GM18519 (cell line): Measurements from ENCODE around the gene RNF31.
"Not testable (repeated sequence)": the region's sequence is repeated elsewhere in the genome, so short reads cannot be mapped to it uniquely, and the experiment has no call there.

Experiments used
- ATAC-seq: cut with Tn5 transposase; IDR thresholded peaks from one replicate; pipeline ENCODE4 v1.9.1; 2021; ENCODE audit warnings: mild to moderate bottlenecking, moderate library complexity; ENCODE audit not compliant: unreplicated experiment, low FRiP score

RNF31 gene

GRCh38 chr14:24146978-24147760, at the start of gene RNF31:
RNF31 (plus strand) TSS chr14:24147498; CDS start chr14:24147699, 201 bp downstream.
- ATAC-seq: peak; percentile 65

GRCh38 chr14:24098229-24098926, 48.9 kb upstream of the RNF31 start:
- no peak for ATAC-seq

- no peak for ATAC-seq
Measured at GRCh38 chr14:24098927-24099813, 48.1 kb upstream of the RNF31 start.

- ATAC-seq: no peak
Measured at GRCh38 chr14:24100197-24100981, 46.9 kb upstream of the RNF31 start.

- no peak for ATAC-seq
Measured at GRCh38 chr14:24100982-24101494, 46.3 kb upstream of the RNF31 start.

GRCh38 chr14:24102357-24103048, 44.8 kb upstream of the RNF31 start:
- no peak for ATAC-seq

- no peak for ATAC-seq
Measured at GRCh38 chr14:24103451-24103850, 43.8 kb upstream of the RNF31 start.

GRCh38 chr14:24105609-24106239, 41.6 kb upstream of the RNF31 start:
- ATAC-seq: not testable (repeated sequence)

GRCh38 chr14:24106672-24107271, 40.5 kb upstream of the RNF31 start:
- no peak for ATAC-seq

GRCh38 chr14:24108336-24108874, 38.9 kb upstream of the RNF31 start:
- no peak for ATAC-seq

- no peak for ATAC-seq
Measured at GRCh38 chr14:24110060-24110459, 37.2 kb upstream of the RNF31 start.

GRCh38 chr14:24110523-24110922, 36.8 kb upstream of the RNF31 start:
- no peak for ATAC-seq

GRCh38 chr14:24113379-24113800, 33.9 kb upstream of the RNF31 start:
- no peak for ATAC-seq

GRCh38 chr14:24113801-24114531, 33.3 kb upstream of the RNF31 start:
- ATAC-seq: peak; percentile 9

- ATAC-seq: peak; percentile 74
Measured at GRCh38 chr14:24114532-24115421, 32.5 kb upstream of the RNF31 start, which contains the start of the genes DCAF11 and NRL. DCAF11 (plus strand) TSS chr14:24114777; CDS start chr14:24115595, 818 bp downstream. NRL (minus strand) TSS chr14:24114949; CDS start chr14:24082848, 32,101 bp downstream.

- no peak for ATAC-seq
Measured at GRCh38 chr14:24115422-24116127, 31.7 kb upstream of the RNF31 start.
